Keratinocyte (primary cell): ENCODE results near the gene DIO3. TPM values are rescaled to one million over a fixed set of nuclear protein-coding genes. Genes with fewer than 3 reads are reported as not detected.

Experiments
- DNase-seq: peaks from one replicate; pipeline ENCODE4 v3.0.0-alpha.2; 2011; ENCODE audit warnings: low read depth, missing footprints, low spot score
- FAIRE-seq: peaks from 2 replicates; lab custom pipeline; 2011; peaks lifted over from hg19 to GRCh38; lab: Jason Lieb, UNC
- H2AFZ ChIP-seq: 2 replicates; pipeline ENCODE4 v1.6.0; 2012; ENCODE audit warnings: low read length, control low read depth, inconsistent platforms; ENCODE audit not compliant: control insufficient read depth
- H3K27ac ChIP-seq: 2 replicates; pipeline ENCODE4 v1.5.1; 2011; ENCODE audit warnings: low read length; ENCODE audit not compliant: control insufficient read depth, insufficient read depth
- H3K27me3 ChIP-seq: 3 replicates; pipeline ENCODE4 v1.6.0; 2011; ENCODE audit warnings: low read length; ENCODE audit not compliant: control insufficient read depth, insufficient read depth; ENCODE audit errors: extremely low read depth
- H3K36me3 ChIP-seq, 2 experiments: 2 replicates in 1 of 2; 3 replicates in 1 of 2; pipeline ENCODE4 v1.5.1; 2011; ENCODE audit warnings: low read length in 2 of 2, mild to moderate bottlenecking in 1 of 2; ENCODE audit not compliant: control insufficient read depth in 2 of 2, insufficient read depth in 2 of 2; ENCODE audit errors: extremely low read depth in 1 of 2
- H3K4me1 ChIP-seq: 3 replicates; pipeline ENCODE4 v1.5.1; 2011; ENCODE audit warnings: low read length; ENCODE audit not compliant: control insufficient read depth, insufficient read depth; ENCODE audit errors: extremely low read depth
- H3K4me2 ChIP-seq: 3 replicates; pipeline ENCODE4 v1.6.0; 2011; ENCODE audit warnings: low read depth, low read length; ENCODE audit not compliant: control insufficient read depth, insufficient read depth; ENCODE audit errors: extremely low read depth
- H3K4me3 ChIP-seq, 3 experiments: fragments of 200-600 bp in 1 of 3; sonication (generic) in 1 of 3; 2 replicates in 2 of 3; 3 replicates in 1 of 3; pipeline ENCODE4 v1.5.1; 2011 to 2016; ENCODE audit warnings: low read length in 3 of 3, mild to moderate bottlenecking in 3 of 3, control low read depth in 2 of 3, inconsistent platforms in 1 of 3, low read depth in 1 of 3, mixed read lengths in 1 of 3, mixed run types in 1 of 3, moderate library complexity in 1 of 3; ENCODE audit not compliant: control insufficient read depth in 2 of 3, insufficient read depth in 2 of 3; ENCODE audit errors: extremely low read depth in 1 of 3
- H3K79me2 ChIP-seq: 2 replicates; pipeline ENCODE4 v1.6.0; 2012; ENCODE audit warnings: low read length; ENCODE audit not compliant: control insufficient read depth, insufficient read depth
- H3K9ac ChIP-seq: 3 replicates; pipeline ENCODE4 v1.6.0; 2011; ENCODE audit warnings: low read length; ENCODE audit not compliant: control insufficient read depth, insufficient read depth; ENCODE audit errors: extremely low read depth
- H3K9me1 ChIP-seq: 3 replicates; pipeline ENCODE4 v1.6.0; 2011; ENCODE audit warnings: low read length; ENCODE audit not compliant: control insufficient read depth, insufficient read depth; ENCODE audit errors: extremely low read depth
- H3K9me3 ChIP-seq: 2 replicates; pipeline ENCODE4 v1.5.1; 2012; ENCODE audit warnings: low read depth, low read length; ENCODE audit not compliant: control insufficient read depth
- H4K20me1 ChIP-seq: 3 replicates; pipeline ENCODE4 v1.6.0; 2011; ENCODE audit warnings: low read length; ENCODE audit not compliant: control insufficient read depth, insufficient read depth; ENCODE audit errors: extremely low read depth
- CTCF ChIP-seq, 3 experiments: IDR thresholded peaks in 1 of 3; conservative IDR thresholded peaks in 1 of 3; optimal IDR thresholded peaks in 1 of 3; 2 replicates in 2 of 3; 3 replicates in 1 of 3; pipeline versions ENCODE3 to v1.5.1; 2011; ENCODE audit warnings: low read length in 3 of 3, mild to moderate bottlenecking in 3 of 3, moderate library complexity in 2 of 3, control low read depth in 1 of 3, inconsistent platforms in 1 of 3; ENCODE audit not compliant: insufficient read depth in 2 of 3; ENCODE audit errors: extremely low read depth in 1 of 3
- EZH2 ChIP-seq: IDR thresholded peaks from one replicate; pipeline ENCODE4 v1.6.1; 2012; ENCODE audit warnings: inconsistent platforms, mild to moderate bottlenecking, low read length, moderate library complexity
- dilution Hi-C: fragments of 300-500 bp; cut with MboI; formaldehyde crosslinking; loops from one replicate; pipeline ENCODE4 v1.7.0; 2020; ENCODE audit warnings: low sequenced_read_pairs; ENCODE audit not compliant: extremely low pct_ligation_motif_present
- polyA plus RNA-seq, 5 experiments: library from polyadenylated mRNA; depleted of rRNA in 3 of 5; stranded (reverse) in 3 of 5; stranded (forward) in 1 of 5; unstranded in 1 of 5; fragments of >200 nt; gene quantifications; 1 replicate in 1 of 5; 2 replicates in 3 of 5; 3 replicates in 1 of 5; pipeline versions ENCODE4 v1.2.1 to v1.2.3, GENCODE V29; 2011 to 2012; ENCODE audit warnings: missing spikeins in 2 of 5, low read depth in 1 of 5, low replicate concordance in 1 of 5

Gene DIO3
- polyA plus RNA-seq, 1 donor (not counting 4 experiments of a cell fraction or from before 2014, with no cell fraction given) = not detected

GRCh38 chr14:101599234-101599885, 38.1 kb downstream of the DIO3 start:
- dilution Hi-C loops = no loop called here
- Histone ChIP-seq H3K79me2 (no peaks in the 10 kb centered on the region), H3K4me2 (no peak overlapping the region), H3K4me3 (no peak overlapping the region), H3K9ac (no peak overlapping the region), H3K27me3 (no peaks in the 10 kb centered on the region), H4K20me1 (no peaks in the 10 kb centered on the region), H3K9me1 (no peaks in the 10 kb centered on the region), H3K36me3 (no peaks in the 10 kb centered on the region), H3K27ac (no peak overlapping the region), H2AFZ (no peak overlapping the region), H3K4me1 (no peaks in the 10 kb centered on the region), H3K9me3 (no peaks in the 10 kb centered on the region)
- no peak for FAIRE-seq
- TF ChIP-seq EZH2 (no peak), CTCF (optimal IDR thresholded peaks at IDR 0.05 in 1 of 3, IDR thresholded peaks at IDR 0.05 in 1 of 3, conservative IDR thresholded peaks at IDR 0.05 in 1 of 3; ENCODE audit: extremely low read depth in 1 of 3, insufficient read depth in 2 of 3, low read length in 3 of 3) (no peak)
- no peak for DNase-seq

- H3K79me2 ChIP-seq = no peaks in the 10 kb centered on the region
- dilution Hi-C loops = no loop called here
- H3K36me3 ChIP-seq = no peaks in the 10 kb centered on the region
- no peaks in the 10 kb centered on the region for H3K9me3 ChIP-seq
- no peak overlapping the region for H2AFZ ChIP-seq
- H3K27me3 ChIP-seq = no peaks in the 10 kb centered on the region
- no peaks in the 10 kb centered on the region for H3K9me1 ChIP-seq
- no peak overlapping the region for H3K9ac ChIP-seq
- FAIRE-seq (no peak), DNase-seq (no peak)
- H3K27ac ChIP-seq = no peak overlapping the region
- no peak overlapping the region for H3K4me2 ChIP-seq
- no peaks in the 10 kb centered on the region for H3K4me1 ChIP-seq
- no peaks in the 10 kb centered on the region for H4K20me1 ChIP-seq
- H3K4me3 ChIP-seq = no peak overlapping the region
- TF ChIP-seq EZH2 = no peak
- no peak for TF ChIP-seq CTCF (optimal IDR thresholded peaks at IDR 0.05 in 1 of 3, IDR thresholded peaks at IDR 0.05 in 1 of 3, conservative IDR thresholded peaks at IDR 0.05 in 1 of 3; ENCODE audit: extremely low read depth in 1 of 3, insufficient read depth in 2 of 3, low read length in 3 of 3)
These were observed 39.1 kb downstream of the DIO3 start for GRCh38 chr14:101600336-101600890.
